GM12878 (cell line): ENCODE results near the gene NCMAP. TPM values are rescaled to one million over a fixed set of nuclear protein-coding genes. Genes with fewer than 3 reads are reported as not detected.

Experiments used
- ATAC-seq: fragments of 200-7000 bp; cut with Tn5 transposase; 3 replicates; pipeline ENCODE4 v1.9.1; 2020; ENCODE audit warnings: mild to moderate bottlenecking, moderate library complexity
- BruUV-seq: library from RNA; stranded (reverse); fragments of 400-500 nt; replicated peaks from 2 replicates; lab custom pipeline; 2021; lab: Mats Ljungman, UMichigan
- CTCF ChIA-PET: fragments of 300-600 bp; sonication (Branson Sonifier 250); formaldehyde crosslinking; extraction: SDS; loops from one replicate; lab custom pipeline; 2021; ENCODE audit warnings: inconsistent platforms; lab: Yijun Ruan, JAX
- POLR2A ChIA-PET: fragments of 350-600 bp; formaldehyde crosslinking; extraction: SDS; loops from one replicate; lab custom pipeline; 2021; ENCODE audit warnings: inconsistent platforms; lab: Charles Lee
- RAD21 ChIA-PET: fragments of 300-600 bp; sonication (Branson Sonifier 250); formaldehyde crosslinking; loops from one replicate; lab custom pipeline; 2023; ENCODE audit warnings: antibody characterized with exemption; ENCODE audit not compliant: unreplicated experiment; lab: Charles Lee
- SMC1A ChIA-PET: fragments of 300-600 bp; sonication (Branson Sonifier 250); formaldehyde crosslinking; loops from one replicate; lab custom pipeline; 2023; ENCODE audit not compliant: unreplicated experiment, uncharacterized antibody; lab: Charles Lee
- DNase-seq: peaks from one replicate; pipeline ENCODE4 v3.0.0-alpha.2; 2011; ENCODE audit warnings: low read depth, low spot score
- FAIRE-seq: peaks from 3 replicates; lab custom pipeline; 2011; peaks lifted over from hg19 to GRCh38; lab: Jason Lieb, UNC
- H2AFZ ChIP-seq: 2 replicates; pipeline ENCODE4 v1.6.0; 2011; ENCODE audit warnings: low read depth, low read length, control low read depth; ENCODE audit not compliant: control insufficient read depth
- H3K27ac ChIP-seq: 2 replicates; pipeline ENCODE4 v1.5.1; 2011; ENCODE audit warnings: control low read depth; ENCODE audit not compliant: control insufficient read depth, insufficient read depth
- H3K27me3 ChIP-seq, 2 experiments: replicated peaks in 1 of 2; 2 replicates each; pipeline versions ENCODE4 v1.6.0 to v1.6.1; 2011; ENCODE audit warnings: low read length in 1 of 2; ENCODE audit not compliant: control insufficient read depth in 2 of 2, insufficient read depth in 2 of 2
- H3K36me3 ChIP-seq, 2 experiments: 2 replicates each; pipeline ENCODE4 v1.5.1; 2011; ENCODE audit warnings: low read length in 1 of 2; ENCODE audit not compliant: control insufficient read depth in 2 of 2, insufficient read depth in 2 of 2
- H3K4me1 ChIP-seq: 2 replicates; pipeline ENCODE4 v1.6.1; 2011; ENCODE audit warnings: mild to moderate bottlenecking, low read length, moderate library complexity, mixed read lengths; ENCODE audit not compliant: control insufficient read depth, insufficient read depth
- H3K4me2 ChIP-seq: 2 replicates; pipeline ENCODE4 v1.6.0; 2011; ENCODE audit warnings: control low read depth; ENCODE audit not compliant: control insufficient read depth, insufficient read depth
- H3K4me3 ChIP-seq: fragments of 200-600 bp; sonication (generic); 2 replicates; pipeline ENCODE4 v1.5.1; 2016
- H3K79me2 ChIP-seq: 2 replicates; pipeline ENCODE4 v1.6.0; 2011; ENCODE audit warnings: low read length; ENCODE audit not compliant: control insufficient read depth, insufficient read depth
- H3K9ac ChIP-seq: 2 replicates; pipeline ENCODE4 v1.8.0; 2011; ENCODE audit warnings: low read length, control low read depth, mixed read lengths; ENCODE audit not compliant: control insufficient read depth, insufficient read depth
- H3K9me3 ChIP-seq: replicated peaks from 3 replicates; pipeline ENCODE4 v1.5.1; 2011; ENCODE audit warnings: mild to moderate bottlenecking, low read length; ENCODE audit not compliant: control insufficient read depth, insufficient read depth
- H4K20me1 ChIP-seq: 2 replicates; pipeline ENCODE4 v1.6.0; 2011; ENCODE audit not compliant: control insufficient read depth, insufficient read depth
- BRCA1 ChIP-seq: IDR thresholded peaks from 2 replicates; pipeline ENCODE4 v1.6.1; 2011; ENCODE audit warnings: low read depth, low read length, improper control_type of control experiment
- CTCF ChIP-seq, 3 experiments: IDR thresholded peaks in 2 of 3; conservative IDR thresholded peaks in 1 of 3; 2 replicates each; pipeline ENCODE4 v1.5.1; 2011; ENCODE audit warnings: low read depth in 3 of 3, low read length in 3 of 3, mild to moderate bottlenecking in 3 of 3, control low read depth in 2 of 3, moderate library complexity in 2 of 3, inconsistent platforms in 1 of 3, mixed read lengths in 1 of 3; ENCODE audit not compliant: control insufficient read depth in 2 of 3, insufficient read depth in 1 of 3; ENCODE audit errors: extremely low read depth in 1 of 3
- E2F8 ChIP-seq: fragments of 450-650 bp; IDR thresholded peaks from 2 replicates; pipeline ENCODE4 v1.6.1; 2018; ENCODE audit warnings: mild to moderate bottlenecking, low read depth, moderate library complexity; ENCODE audit not compliant: partially characterized antibody
- KDM1A ChIP-seq: fragments of 200-600 bp; sonication (generic); IDR thresholded peaks from 2 replicates; pipeline ENCODE4 v1.6.1; 2016; ENCODE audit warnings: borderline replicate concordance
- NRF1 ChIP-seq: conservative IDR thresholded peaks from 2 replicates; pipeline ENCODE4 v1.6.1; 2011; ENCODE audit warnings: mild to moderate bottlenecking, low read depth, low read length, improper control_type of control experiment
- POLR2A ChIP-seq: IDR thresholded peaks from 2 replicates; pipeline ENCODE4 v1.6.1; 2011; ENCODE audit warnings: low read depth, mild to moderate bottlenecking, low read length
- RAD21 ChIP-seq: IDR thresholded peaks from 2 replicates; pipeline ENCODE4 v1.6.1; 2011; ENCODE audit warnings: mild to moderate bottlenecking, low read depth, low read length, moderate library complexity; ENCODE audit not compliant: insufficient read depth
- STAT3 ChIP-seq: IDR thresholded peaks from 2 replicates; pipeline ENCODE4 v1.6.1; 2011; ENCODE audit warnings: low read depth, low read length, improper control_type of control experiment
- in situ Hi-C: fragments of 300-500 bp; cut with MboI; formaldehyde crosslinking; loops from 9 replicates; pipeline ENCODE4 v1.14.3; 2018; ENCODE audit warnings: mixed read lengths
- intact Hi-C: fragments of 100-400 bp; cut with micrococcal nuclease; formaldehyde crosslinking; loops from one replicate; pipeline ENCODE4 v1.14.2; 2022; ENCODE audit not compliant: unreplicated experiment
- polyA plus RNA-seq, 11 experiments: library from polyadenylated mRNA; depleted of rRNA in 4 of 11; unstranded in 6 of 11; stranded (reverse) in 5 of 11; fragments of >200 nt; fragmentation: Nextera tagmentation in 4 of 11; fragmentation: Illumina TruSeq in 1 of 11; extraction: Ambion mirVana in 4 of 11; extraction: Trizol in 1 of 11; gene quantifications; 1 replicate in 1 of 11; 2 replicates in 10 of 11; pipeline versions ENCODE4 v1.2.1 to v1.2.3, GENCODE V29; 2011 to 2016; ENCODE audit warnings: inconsistent platforms in 2 of 11, missing spikeins in 2 of 11, low read depth in 1 of 11
- total RNA-seq, 4 experiments: library from RNA; depleted of rRNA in 3 of 4; stranded (reverse); fragments of >200 nt in 3 of 4; fragmentation: Illumina TruSeq in 1 of 4; extraction: Trizol in 1 of 4; gene quantifications; 2 replicates each; pipeline versions ENCODE4 v1.2.1 to v1.2.3, GENCODE V29; 2013 to 2021

Gene NCMAP
- total and polyA plus RNA-seq, 10 of the 15 experiments (the other 5 are each of a cell fraction or from before 2014, with no cell fraction given): not detected

- TF ChIP-seq CTCF (IDR thresholded peaks at IDR 0.05 in 2 of 3, conservative IDR thresholded peaks at IDR 0.05 in 1 of 3; ENCODE audit: control insufficient read depth in 2 of 3, extremely low read depth in 1 of 3, insufficient read depth in 1 of 3, low read depth in 3 of 3, low read length in 3 of 3) (peak; percentile 35 to 50 (median 39); a peak in 5 of 6 replicates), BRCA1 (no peak), NRF1 (no peak), E2F8 (no peak), RAD21 (peak; percentile 28)
These were observed 14.1 kb upstream of the NCMAP start (continued) for GRCh38 chr1:24541711-24542346.

- intact Hi-C loops: loop anchor here (5.0 kb wide), 1 partner anchor 93 kb away; no protein-coding TSS in a partner anchor
- no peaks in the 10 kb centered on the region; the same call in 2 of the 3 replicates for H3K9me3 ChIP-seq
- H3K27me3 ChIP-seq: peaks cover 2 to 11% of the 10 kb centered on the region in 2 experiments; a peak in 2 of 4 replicates
- ChIA-PET RAD21 (no interaction called here), CTCF (no interaction called here), SMC1A (interaction anchor here (0.6 kb wide), 1 partner anchor 976 kb away, joined by 3 read pairs; no protein-coding TSS in a partner anchor), POLR2A (no interaction called here)
- H3K27ac ChIP-seq: no peak overlapping the region
- FAIRE-seq (peak; percentile 44), ATAC-seq (no peak), DNase-seq (no peak)
- TF ChIP-seq POLR2A: no peak
- no peak for TF ChIP-seq BRCA1
- TF ChIP-seq KDM1A: no peak
- TF ChIP-seq STAT3: no peak
- no peak overlapping the region for H2AFZ ChIP-seq
- BruUV-seq: no TSS peak
- H3K4me2 ChIP-seq: no peak overlapping the region
- no peak overlapping the region for H3K4me3 ChIP-seq
- no peak overlapping the region for H3K9ac ChIP-seq
- H4K20me1 ChIP-seq: no peaks in the 10 kb centered on the region
- H3K79me2 ChIP-seq: no peaks in the 10 kb centered on the region
- H3K4me1 ChIP-seq: no peaks in the 10 kb centered on the region; the same call in 1 of the 2 replicates
- no peaks in the 10 kb centered on the region for H3K36me3 ChIP-seq
- in situ Hi-C loops: no loop called here
These were observed 11.6 kb upstream of the NCMAP start for GRCh38 chr1:24544239-24544638.
